Smooth muscle cell of the pulmonary artery (primary cell): ENCODE measurements around the gene GATB. TPM values are rescaled to one million over a fixed set of nuclear protein-coding genes. Genes with fewer than 3 reads are reported as not detected.

Experiments
- total RNA-seq: library from RNA; depleted of rRNA; stranded (reverse); fragments of >200 nt; gene quantifications from 2 replicates; pipeline ENCODE4 v1.2.3, GENCODE V29; 2014

GATB gene
- total RNA-seq = 12.2 and 12.4 TPM in 2 replicates

GRCh38 chr4:151760712-151761661 lies at the start of gene GATB:
TSS of gene GATB (minus strand) at chr4:151761007. CDS start at chr4:151760982, 25 bp downstream.

